HL-60 (cell line): ENCODE results near the gene CIAO3.
"Not testable (repeated sequence)": the region's sequence is repeated elsewhere in the genome, so short reads cannot be mapped to it uniquely, and the experiment has no call there.

Experiments
- CTCF ChIP-seq: IDR thresholded peaks from one replicate; pipeline ENCODE4 v1.5.1; 2011; ENCODE audit warnings: low read length, control low read depth, inconsistent platforms; ENCODE audit not compliant: insufficient read depth
- POLR2AphosphoS5 ChIP-seq: IDR thresholded peaks from 2 replicates; pipeline ENCODE4 v1.6.1; 2012; ENCODE audit warnings: low read depth
- REST ChIP-seq: IDR thresholded peaks from 2 replicates; pipeline ENCODE4 v1.6.1; 2012; ENCODE audit warnings: low read depth; ENCODE audit not compliant: insufficient replicate concordance

DNA sequence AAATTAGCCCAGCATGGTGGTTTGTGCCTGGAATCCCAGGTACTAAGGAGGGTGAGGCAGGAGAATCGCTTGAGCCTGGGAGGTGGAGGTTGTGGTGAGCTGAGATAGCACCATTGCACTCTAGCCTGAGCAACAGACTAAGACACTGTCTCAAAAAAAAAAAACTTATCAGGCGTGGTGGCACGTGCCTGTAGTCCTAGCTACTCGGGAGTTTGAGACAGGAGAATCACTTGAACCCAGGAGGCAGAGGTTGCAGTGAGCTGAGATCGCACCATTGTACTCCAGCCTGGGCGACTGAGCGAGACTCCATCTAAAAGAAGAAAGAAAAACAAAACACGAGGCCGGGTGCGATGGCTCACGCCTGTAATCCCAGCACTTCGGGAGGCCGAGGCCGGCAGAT, 2.1 kb upstream of the CIAO3 start:
- TF ChIP-seq POLR2AphosphoS5, CTCF, REST: not testable (repeated sequence)
